IMR-90 (cell line): ENCODE data around the gene CARD14. TPM values are rescaled to one million over a fixed set of nuclear protein-coding genes. Genes with fewer than 3 reads are reported as not detected.

ENCODE experiments used
- ATAC-seq: fragments of 200-7000 bp; cut with Tn5 transposase; 2 replicates; pipeline ENCODE4 v1.9.1; 2020; ENCODE audit warnings: low read depth, mild to moderate bottlenecking, moderate library complexity
- BruUV-seq: library from RNA; stranded (reverse); fragments of 400-500 nt; replicated peaks from 2 replicates; lab custom pipeline; 2021; lab: Mats Ljungman, UMichigan
- CTCF ChIA-PET: fragments of 300-600 bp; formaldehyde crosslinking; extraction: SDS; loops from one replicate; lab custom pipeline; 2021; ENCODE audit warnings: antibody characterized with exemption; lab: Yijun Ruan, JAX
- POLR2A ChIA-PET: fragments of 300-600 bp; sonication (Branson Sonifier 250); formaldehyde crosslinking; loops from one replicate; lab custom pipeline; 2022; ENCODE audit warnings: antibody characterized with exemption; ENCODE audit not compliant: unreplicated experiment; lab: Charles Lee
- DNase-seq: peaks from one replicate; pipeline ENCODE4 v3.0.0; 2013
- H2AFZ ChIP-seq: replicated peaks from 2 replicates; pipeline ENCODE3; 2013; ENCODE audit warnings: low read length, mild to moderate bottlenecking; ENCODE audit not compliant: poor library complexity
- H2AK5ac ChIP-seq: 2 replicates; pipeline ENCODE4 v1.6.1; 2013; ENCODE audit warnings: low read depth, low read length, inconsistent platforms
- H2AK9ac ChIP-seq: replicated peaks from 2 replicates; pipeline ENCODE3; 2013; ENCODE audit warnings: mild to moderate bottlenecking, low read depth, low read length, moderate library complexity; ENCODE audit not compliant: poor library complexity
- H2BK120ac ChIP-seq: 2 replicates; pipeline ENCODE4 v1.6.1; 2013; ENCODE audit warnings: low read depth, low read length, inconsistent platforms
- H2BK15ac ChIP-seq: 3 replicates; pipeline ENCODE4 v1.6.1; 2013; ENCODE audit warnings: low read depth, low read length, inconsistent platforms
- H2BK20ac ChIP-seq: 2 replicates; pipeline ENCODE4 v1.6.1; 2013; ENCODE audit warnings: low read depth, mild to moderate bottlenecking, inconsistent platforms, low read length, moderate library complexity
- H2BK5ac ChIP-seq: 2 replicates; pipeline ENCODE4 v1.6.1; 2013; ENCODE audit warnings: mild to moderate bottlenecking, low read depth, low read length, inconsistent platforms; ENCODE audit not compliant: poor library complexity, severe bottlenecking
- H3K14ac ChIP-seq: replicated peaks from 2 replicates; pipeline ENCODE4 v1.6.1; 2013; ENCODE audit warnings: low read depth, low read length, inconsistent platforms
- H3K18ac ChIP-seq: 2 replicates; pipeline ENCODE4 v1.6.1; 2013; ENCODE audit warnings: low read depth, low read length, control low read depth
- H3K23ac ChIP-seq: 2 replicates; pipeline ENCODE4 v1.6.1; 2013; ENCODE audit warnings: low read depth, low read length, inconsistent platforms
- H3K27ac ChIP-seq: 2 replicates; pipeline ENCODE4 v1.5.1; 2013; ENCODE audit warnings: mild to moderate bottlenecking, control low read depth, low read length; ENCODE audit not compliant: insufficient read depth
- H3K27me3 ChIP-seq: 2 replicates; pipeline ENCODE4 v1.6.1; 2013; ENCODE audit warnings: low read length; ENCODE audit not compliant: control insufficient read depth, insufficient read depth
- H3K36me3 ChIP-seq: 2 replicates; pipeline ENCODE4 v1.6.1; 2013; ENCODE audit warnings: low read length, mixed read lengths; ENCODE audit not compliant: control insufficient read depth, insufficient read depth
- H3K4ac ChIP-seq: 2 replicates; pipeline ENCODE4 v1.6.1; 2013; ENCODE audit warnings: low read depth, low read length, inconsistent platforms
- H3K4me1 ChIP-seq: 2 replicates; pipeline ENCODE4 v1.6.1; 2013; ENCODE audit warnings: low read length, mixed read lengths; ENCODE audit not compliant: control insufficient read depth, insufficient read depth
- H3K4me2 ChIP-seq: 2 replicates; pipeline ENCODE4 v1.6.1; 2013; ENCODE audit warnings: low read depth, mild to moderate bottlenecking, control low read depth, low read length, moderate library complexity
- H3K4me3 ChIP-seq: 2 replicates; pipeline ENCODE4 v1.5.1; 2013; ENCODE audit warnings: low read depth, mild to moderate bottlenecking, control low read depth, low read length, moderate library complexity; ENCODE audit not compliant: insufficient read depth
- H3K56ac ChIP-seq: 2 replicates; pipeline ENCODE4 v1.6.1; 2013; ENCODE audit warnings: low read length, inconsistent platforms; ENCODE audit not compliant: insufficient read depth; ENCODE audit errors: extremely low read depth
- H3K79me1 ChIP-seq, 2 experiments: 2 replicates each; pipeline ENCODE4 v1.6.1; 2013; ENCODE audit warnings: low read length in 2 of 2, inconsistent platforms in 1 of 2, low read depth in 1 of 2
- H3K9ac ChIP-seq: 2 replicates; pipeline ENCODE4 v1.6.1; 2013; ENCODE audit warnings: low read depth, low read length, control low read depth
- H3K9me1 ChIP-seq: 2 replicates; pipeline ENCODE4 v1.6.1; 2013; ENCODE audit warnings: low read length, inconsistent platforms; ENCODE audit not compliant: insufficient read depth
- H3K9me3 ChIP-seq: 2 replicates; pipeline ENCODE4 v1.6.1; 2013; ENCODE audit warnings: low read length; ENCODE audit not compliant: control insufficient read depth, insufficient read depth
- H4K20me1 ChIP-seq: 2 replicates; pipeline ENCODE4 v1.6.1; 2013; ENCODE audit warnings: low read length, inconsistent platforms; ENCODE audit not compliant: insufficient read depth
- H4K5ac ChIP-seq: 2 replicates; pipeline ENCODE4 v1.6.1; 2013; ENCODE audit warnings: mild to moderate bottlenecking, low read depth, low read length, control low read depth
- H4K8ac ChIP-seq, 2 experiments: 2 replicates each; pipeline ENCODE4 v1.6.1; 2013; ENCODE audit warnings: low read depth in 2 of 2, low read length in 2 of 2, control low read depth in 1 of 2, inconsistent platforms in 1 of 2
- H4K91ac ChIP-seq: 2 replicates; pipeline ENCODE4 v1.6.1; 2013; ENCODE audit warnings: low read depth, low read length, inconsistent platforms; ENCODE audit not compliant: insufficient read depth
- MAZ ChIP-seq: IDR thresholded peaks from 2 replicates; pipeline ENCODE4 v1.6.1; 2012; ENCODE audit warnings: low read depth, mild to moderate bottlenecking, low read length, improper control_type of control experiment, moderate library complexity, borderline replicate concordance
- NFE2L2 ChIP-seq: fragments of 150-350 bp; IDR thresholded peaks from 2 replicates; pipeline ENCODE4 v1.6.1; 2016; ENCODE audit warnings: low read depth, mild to moderate bottlenecking, low read length
- RAD21 ChIP-seq: IDR thresholded peaks from 2 replicates; pipeline ENCODE4 v1.6.1; 2012; ENCODE audit warnings: low read length, improper control_type of control experiment
- WGBS, 2 experiments: methylation state at CpG; one replicate each; pipeline versions ENCODE4 v1.1.5 to v1.1.7; 2013; ENCODE audit warnings: missing lambda C conversion rate in 2 of 2; ENCODE audit not compliant: insufficient read length in 1 of 2; ENCODE audit errors: extremely low coverage in 2 of 2; 5-methylcytosine and 5-hydroxymethylcytosine counted together
- dilution Hi-C: fragments of 300-500 bp; cut with HindIII; formaldehyde crosslinking; loops from one replicate; pipeline ENCODE4 v1.14.3; 2018; ENCODE audit warnings: low sequenced_read_pairs; ENCODE audit not compliant: unreplicated experiment
- in situ Hi-C: fragments of 300-500 bp; cut with MboI; formaldehyde crosslinking; loops from 3 replicates; pipeline ENCODE4 v1.14.3; 2019; ENCODE audit warnings: low sequenced_read_pairs, inconsistent platforms, mixed read lengths
- intact Hi-C: fragments of 100-400 bp; cut with micrococcal nuclease; formaldehyde crosslinking; loops from 2 replicates; pipeline ENCODE4 v1.10.0; 2022
- polyA plus RNA-seq, 3 experiments: library from polyadenylated mRNA; depleted of rRNA; stranded (reverse); fragments of >200 nt; gene quantifications; 2 replicates each; pipeline ENCODE4 v1.2.3, GENCODE V29; 2012; ENCODE audit warnings: low replicate concordance in 1 of 3
- total RNA-seq: library from RNA; depleted of rRNA; stranded (reverse); fragments of >200 nt; gene quantifications from 2 replicates; pipeline ENCODE4 v1.2.3, GENCODE V29; 2012
- TF ChIP-seq, protein P1 (sequence below): conservative IDR thresholded peaks from 2 replicates; pipeline ENCODE4 v1.5.1; 2012; ENCODE audit warnings: mild to moderate bottlenecking, low read depth, low read length, improper control_type of control experiment

CARD14 gene
- total and polyA plus RNA-seq, 2 of the 4 experiments (the other 2 are of a cell fraction): not detected

DNA sequence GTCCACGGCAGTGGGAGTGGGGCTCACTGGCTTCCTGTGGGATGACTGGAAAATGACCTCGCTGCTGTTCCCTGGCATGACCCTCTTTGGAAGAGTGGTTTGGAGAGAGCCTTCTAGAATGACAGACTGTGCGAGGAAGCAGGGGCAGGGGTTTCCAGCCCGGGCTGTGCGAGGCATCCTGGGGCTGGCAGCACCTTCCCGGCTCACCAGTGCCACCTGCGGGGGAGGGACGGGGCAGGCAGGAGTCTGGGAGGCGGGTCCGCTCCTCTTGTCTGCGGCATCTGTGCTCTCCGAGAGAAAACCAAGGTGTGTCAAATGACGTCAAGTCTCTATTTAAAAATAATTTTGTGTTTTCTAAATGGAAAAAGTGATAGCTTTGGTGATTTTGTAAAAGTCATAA is 83.0 kb downstream of the CARD14 start:
- no peak for ATAC-seq
- no peak overlapping the region for H4K5ac ChIP-seq
- intact Hi-C loops: loop anchor here (10.0 kb wide), 1 partner anchor 168 kb away; no protein-coding TSS in a partner anchor

More for the DNA sequence above, 83.0 kb downstream of the CARD14 start:
- no peaks in the 10 kb centered on the region for H3K27me3 ChIP-seq
- 51% methylated on average over 5 of the region's 13 CpGs; no CpG with 5 or more reads in 1 of the 2 experiments for WGBS, 2 experiments
- peak overlapping the region; percentile 46 for H2BK20ac ChIP-seq
- TF ChIP-seq MAZ (no peak), RAD21 (0 out of 2 replicates have a peak, but pooled peaks have one; percentile 8), NFE2L2 (no peak)
- TF ChIP-seq, protein P1, sequence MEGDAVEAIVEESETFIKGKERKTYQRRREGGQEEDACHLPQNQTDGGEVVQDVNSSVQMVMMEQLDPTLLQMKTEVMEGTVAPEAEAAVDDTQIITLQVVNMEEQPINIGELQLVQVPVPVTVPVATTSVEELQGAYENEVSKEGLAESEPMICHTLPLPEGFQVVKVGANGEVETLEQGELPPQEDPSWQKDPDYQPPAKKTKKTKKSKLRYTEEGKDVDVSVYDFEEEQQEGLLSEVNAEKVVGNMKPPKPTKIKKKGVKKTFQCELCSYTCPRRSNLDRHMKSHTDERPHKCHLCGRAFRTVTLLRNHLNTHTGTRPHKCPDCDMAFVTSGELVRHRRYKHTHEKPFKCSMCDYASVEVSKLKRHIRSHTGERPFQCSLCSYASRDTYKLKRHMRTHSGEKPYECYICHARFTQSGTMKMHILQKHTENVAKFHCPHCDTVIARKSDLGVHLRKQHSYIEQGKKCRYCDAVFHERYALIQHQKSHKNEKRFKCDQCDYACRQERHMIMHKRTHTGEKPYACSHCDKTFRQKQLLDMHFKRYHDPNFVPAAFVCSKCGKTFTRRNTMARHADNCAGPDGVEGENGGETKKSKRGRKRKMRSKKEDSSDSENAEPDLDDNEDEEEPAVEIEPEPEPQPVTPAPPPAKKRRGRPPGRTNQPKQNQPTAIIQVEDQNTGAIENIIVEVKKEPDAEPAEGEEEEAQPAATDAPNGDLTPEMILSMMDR: peak; percentile 27
- H4K20me1 ChIP-seq: no peaks in the 10 kb centered on the region
- H2BK120ac ChIP-seq: peak overlapping the region; percentile 48
- no peak for DNase-seq
- POLR2A ChIA-PET: no interaction called here
- dilution Hi-C loops (no loop called here), in situ Hi-C loops (no loop called here)
- H3K18ac ChIP-seq: no peak overlapping the region
- H3K4me1 ChIP-seq: peaks cover 8% of the 10 kb centered on the region
- no peak overlapping the region for H2AK5ac ChIP-seq
- H4K91ac ChIP-seq: no peak overlapping the region
- H3K14ac ChIP-seq: no peak overlapping the region
- no peak overlapping the region for H3K9ac ChIP-seq
- H2BK15ac ChIP-seq: no peak overlapping the region
- H3K4me2 ChIP-seq: no peak overlapping the region
- no peak overlapping the region for H4K8ac ChIP-seq
- H3K23ac ChIP-seq: no peak overlapping the region
- H3K4me3 ChIP-seq: no peak overlapping the region
- no peak overlapping the region for H3K56ac ChIP-seq
- H3K36me3 ChIP-seq: peaks cover 24% of the 10 kb centered on the region
- no peaks in the 10 kb centered on the region for H3K9me3 ChIP-seq
- H2AFZ ChIP-seq: no peak overlapping the region
- CTCF ChIA-PET: no interaction called here
- no peak overlapping the region for H3K27ac ChIP-seq
- no peak overlapping the region for H2AK9ac ChIP-seq
- no TSS peak for BruUV-seq
- no peaks in the 10 kb centered on the region for H3K79me1 ChIP-seq
- no peak overlapping the region for H2BK5ac ChIP-seq
- no peak overlapping the region for H3K4ac ChIP-seq
- H3K9me1 ChIP-seq: peaks cover 6% of the 10 kb centered on the region; the same call in 1 of the 2 replicates
